ENCODE measurements around the gene FOXL3. TPM values are rescaled to one million over a fixed set of nuclear protein-coding genes. Genes with fewer than 3 reads are reported as not detected.
"Not testable (repeated sequence)": the region's sequence is repeated elsewhere in the genome, so short reads cannot be mapped to it uniquely, and the experiment has no call there.

The FOXL3 gene
- total RNA-seq, 1 experiment from 2014 or later, result not detected

- Histone ChIP-seq H3T11ph (ENCODE audit: low read length) (no peak overlapping the region), H3K23ac (ENCODE audit: insufficient read length, low read depth, low read length) (no peak overlapping the region), H3K27ac (ENCODE audit: insufficient read length, low read depth, low read length) (no peak overlapping the region), H3K27me3 (ENCODE audit: insufficient read depth, low read length) (peaks cover 6% of the 10 kb centered on the region), H3K79me2 (ENCODE audit: insufficient read depth, low read length) (no peaks in the 10 kb centered on the region), H2BK15ac (ENCODE audit: low read depth, low read length) (no peak overlapping the region), H2AK5ac (ENCODE audit: insufficient read length, low read length) (no peak overlapping the region), H2BK5ac (ENCODE audit: insufficient read length, low read length) (no peak overlapping the region), H3K18ac (ENCODE audit: insufficient read length, low read depth, low read length) (no peak overlapping the region), H2BK20ac (ENCODE audit: low read depth, low read length, poor library complexity, severe bottlenecking) (no peak overlapping the region), H3K56ac (ENCODE audit: insufficient read length, low read depth, low read length) (no peak overlapping the region), H3K4me2 (ENCODE audit: insufficient read depth, insufficient read length, low read length) (no peak overlapping the region), H3K14ac (ENCODE audit: insufficient read depth, low read length) (no peak overlapping the region), H3K79me1 (ENCODE audit: insufficient read depth, low read depth, low read length, poor library complexity, severe bottlenecking) (no peaks in the 10 kb centered on the region), H4K20me1 (ENCODE audit: control insufficient read depth, insufficient read depth, insufficient read length) (no peaks in the 10 kb centered on the region), H3K9ac (ENCODE audit: extremely low read depth, insufficient read length, low read length) (no peak overlapping the region), H4K91ac (ENCODE audit: insufficient read length, low read depth, low read length) (no peak overlapping the region), H2BK12ac (ENCODE audit: insufficient read length, low read depth, low read length) (no peak overlapping the region), H4K5ac (ENCODE audit: insufficient read length, low read depth, low read length) (no peak overlapping the region), H3K23me2 (ENCODE audit: insufficient read length, low read depth, low read length, poor library complexity, severe bottlenecking) (no peaks in the 10 kb centered on the region), H3K9me3 (ENCODE audit: control insufficient read depth, low read depth, low read length) (no peaks in the 10 kb centered on the region), H2AFZ (ENCODE audit: low read length) (no peak overlapping the region), H3K4me1 (ENCODE audit: insufficient read depth, low read length) (no peaks in the 10 kb centered on the region), H2BK120ac (ENCODE audit: low read depth, low read length, poor library complexity, severe bottlenecking) (no peak overlapping the region), H3K4ac (ENCODE audit: low read depth, low read length) (no peak overlapping the region), H4K8ac (replicated peaks; ENCODE audit: insufficient read length, low read depth, low read length) (no peak overlapping the region)
- peak; percentile 10 for DNase-seq
- H3K27ac Mint-ChIP-seq, result no peak overlapping the region
- no peak overlapping the region for H3K4me3 Mint-ChIP-seq
- WGBS (ENCODE audit: extremely low coverage, insufficient read length, low lambda C conversion rate), result no CpG with 5 or more reads among the region's 20 CpGs
- no peaks in the 10 kb centered on the region for H3K36me3 Mint-ChIP-seq (ENCODE audit: insufficient read depth in 1 of 3, low read depth in 3 of 3)
- TF ChIP-seq, protein P1, sequence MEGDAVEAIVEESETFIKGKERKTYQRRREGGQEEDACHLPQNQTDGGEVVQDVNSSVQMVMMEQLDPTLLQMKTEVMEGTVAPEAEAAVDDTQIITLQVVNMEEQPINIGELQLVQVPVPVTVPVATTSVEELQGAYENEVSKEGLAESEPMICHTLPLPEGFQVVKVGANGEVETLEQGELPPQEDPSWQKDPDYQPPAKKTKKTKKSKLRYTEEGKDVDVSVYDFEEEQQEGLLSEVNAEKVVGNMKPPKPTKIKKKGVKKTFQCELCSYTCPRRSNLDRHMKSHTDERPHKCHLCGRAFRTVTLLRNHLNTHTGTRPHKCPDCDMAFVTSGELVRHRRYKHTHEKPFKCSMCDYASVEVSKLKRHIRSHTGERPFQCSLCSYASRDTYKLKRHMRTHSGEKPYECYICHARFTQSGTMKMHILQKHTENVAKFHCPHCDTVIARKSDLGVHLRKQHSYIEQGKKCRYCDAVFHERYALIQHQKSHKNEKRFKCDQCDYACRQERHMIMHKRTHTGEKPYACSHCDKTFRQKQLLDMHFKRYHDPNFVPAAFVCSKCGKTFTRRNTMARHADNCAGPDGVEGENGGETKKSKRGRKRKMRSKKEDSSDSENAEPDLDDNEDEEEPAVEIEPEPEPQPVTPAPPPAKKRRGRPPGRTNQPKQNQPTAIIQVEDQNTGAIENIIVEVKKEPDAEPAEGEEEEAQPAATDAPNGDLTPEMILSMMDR (conservative IDR thresholded peaks at IDR 0.05), result no peak
- peaks cover 0 to 5% of the 10 kb centered on the region in 2 experiments; a peak in 1 of 4 replicates for H3K4me1 Mint-ChIP-seq
- H3K27me3 Mint-ChIP-seq (ENCODE audit: low read depth), result peaks cover 28% of the 10 kb centered on the region
- H3K9me3 Mint-ChIP-seq, result peaks cover under 1 to 5% of the 10 kb centered on the region in 2 experiments; a peak in 4 of 5 replicates
These were observed 6.5 kb downstream of the FOXL3 start for GRCh38 chr7:296373-296945.

- not testable (repeated sequence) for H3K23me2 ChIP-seq (ENCODE audit: insufficient read length, low read depth, low read length, poor library complexity, severe bottlenecking); H3K56ac ChIP-seq (ENCODE audit: insufficient read length, low read depth, low read length); H3K27ac Mint-ChIP-seq; H2BK20ac ChIP-seq (ENCODE audit: low read depth, low read length, poor library complexity, severe bottlenecking); H4K20me1 ChIP-seq (ENCODE audit: control insufficient read depth, insufficient read depth, insufficient read length); H3K9me3 Mint-ChIP-seq; H2BK120ac ChIP-seq (ENCODE audit: low read depth, low read length, poor library complexity, severe bottlenecking); H3K27me3 ChIP-seq (ENCODE audit: insufficient read depth, low read length); H2BK15ac ChIP-seq (ENCODE audit: low read depth, low read length); H3K36me3 Mint-ChIP-seq (ENCODE audit: insufficient read depth in 1 of 3, low read depth in 3 of 3); H2BK12ac ChIP-seq (ENCODE audit: insufficient read length, low read depth, low read length); H3K9me3 ChIP-seq (ENCODE audit: control insufficient read depth, low read depth, low read length); H4K91ac ChIP-seq (ENCODE audit: insufficient read length, low read depth, low read length); H3K4me1 ChIP-seq (ENCODE audit: insufficient read depth, low read length); H3K14ac ChIP-seq (ENCODE audit: insufficient read depth, low read length); H4K8ac ChIP-seq (replicated peaks; ENCODE audit: insufficient read length, low read depth, low read length); H2AK5ac ChIP-seq (ENCODE audit: insufficient read length, low read length); H3K79me2 ChIP-seq (ENCODE audit: insufficient read depth, low read length); H3K23ac ChIP-seq (ENCODE audit: insufficient read length, low read depth, low read length); H3K9ac ChIP-seq (ENCODE audit: extremely low read depth, insufficient read length, low read length); H3K4me1 Mint-ChIP-seq; H3K27ac ChIP-seq (ENCODE audit: insufficient read length, low read depth, low read length); H2BK5ac ChIP-seq (ENCODE audit: insufficient read length, low read length); H3K4ac ChIP-seq (ENCODE audit: low read depth, low read length); H3K79me1 ChIP-seq (ENCODE audit: insufficient read depth, low read depth, low read length, poor library complexity, severe bottlenecking); H3K4me3 Mint-ChIP-seq; H3K18ac ChIP-seq (ENCODE audit: insufficient read length, low read depth, low read length); H3T11ph ChIP-seq (ENCODE audit: low read length); H4K5ac ChIP-seq (ENCODE audit: insufficient read length, low read depth, low read length); H2AFZ ChIP-seq (ENCODE audit: low read length); H3K4me2 ChIP-seq (ENCODE audit: insufficient read depth, insufficient read length, low read length)
- H3K27me3 Mint-ChIP-seq (ENCODE audit: low read depth), result peaks cover 21% of the 10 kb centered on the region
- WGBS (ENCODE audit: extremely low coverage, insufficient read length, low lambda C conversion rate), result no CpG with 5 or more reads among the region's 24 CpGs
- DNase-seq, result peak; percentile 23
These were observed 7.2 kb downstream of the FOXL3 start for GRCh38 chr7:297141-297540.
